Liver (tissue), 3 donors: ENCODE data around the gene UBE3D.

Experiments
- JUND ChIP-seq, 2 donors: IDR thresholded peaks; 2 replicates each; pipeline ENCODE4 v1.6.1; 2016; ENCODE audit warnings: antibody characterized with exemption in 2 of 2
- REST ChIP-seq: IDR thresholded peaks from 2 replicates; pipeline ENCODE4 v1.6.1; 2016; ENCODE audit warnings: antibody characterized with exemption, mild to moderate bottlenecking
- SP1 ChIP-seq: IDR thresholded peaks from 2 replicates; pipeline ENCODE4 v1.6.1; 2018; ENCODE audit warnings: antibody characterized with exemption, mild to moderate bottlenecking
- TAF1 ChIP-seq: conservative IDR thresholded peaks from 2 replicates; pipeline ENCODE4 v1.6.1; 2016; ENCODE audit warnings: antibody characterized with exemption, mild to moderate bottlenecking
- YY1 ChIP-seq: IDR thresholded peaks from 2 replicates; pipeline ENCODE4 v1.6.1; 2016; ENCODE audit warnings: antibody characterized with exemption, mild to moderate bottlenecking
- TF ChIP-seq, protein P1 (sequence below): fragments of 150-350 bp; IDR thresholded peaks from 2 replicates; pipeline ENCODE4 v1.5.1; 2017; ENCODE audit warnings: improper control_type of control experiment, low read depth, low read length; ENCODE audit not compliant: missing input control
- donor health status: healthy.
- donor health status: healthy.

DNA sequence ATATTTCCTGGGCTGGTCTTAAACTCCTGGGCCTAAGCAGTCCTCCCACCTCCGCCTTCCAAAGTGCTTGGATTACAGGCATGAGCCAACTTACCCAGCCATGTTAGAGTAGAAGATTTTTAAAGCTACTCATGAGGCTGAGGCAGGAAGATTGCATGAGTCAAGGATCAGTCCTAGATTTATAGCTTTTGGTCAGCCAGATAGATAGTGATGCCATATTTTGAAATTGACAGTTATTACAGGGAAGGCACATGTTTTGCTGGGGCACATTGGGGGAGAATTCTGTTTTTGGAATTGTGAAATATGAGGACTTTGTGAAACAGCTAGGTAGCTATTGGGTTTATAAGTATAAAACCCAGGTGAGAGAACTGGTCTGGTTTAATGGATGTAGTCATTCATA, 42.7 kb upstream of the UBE3D start:
- TF ChIP-seq, protein P1, sequence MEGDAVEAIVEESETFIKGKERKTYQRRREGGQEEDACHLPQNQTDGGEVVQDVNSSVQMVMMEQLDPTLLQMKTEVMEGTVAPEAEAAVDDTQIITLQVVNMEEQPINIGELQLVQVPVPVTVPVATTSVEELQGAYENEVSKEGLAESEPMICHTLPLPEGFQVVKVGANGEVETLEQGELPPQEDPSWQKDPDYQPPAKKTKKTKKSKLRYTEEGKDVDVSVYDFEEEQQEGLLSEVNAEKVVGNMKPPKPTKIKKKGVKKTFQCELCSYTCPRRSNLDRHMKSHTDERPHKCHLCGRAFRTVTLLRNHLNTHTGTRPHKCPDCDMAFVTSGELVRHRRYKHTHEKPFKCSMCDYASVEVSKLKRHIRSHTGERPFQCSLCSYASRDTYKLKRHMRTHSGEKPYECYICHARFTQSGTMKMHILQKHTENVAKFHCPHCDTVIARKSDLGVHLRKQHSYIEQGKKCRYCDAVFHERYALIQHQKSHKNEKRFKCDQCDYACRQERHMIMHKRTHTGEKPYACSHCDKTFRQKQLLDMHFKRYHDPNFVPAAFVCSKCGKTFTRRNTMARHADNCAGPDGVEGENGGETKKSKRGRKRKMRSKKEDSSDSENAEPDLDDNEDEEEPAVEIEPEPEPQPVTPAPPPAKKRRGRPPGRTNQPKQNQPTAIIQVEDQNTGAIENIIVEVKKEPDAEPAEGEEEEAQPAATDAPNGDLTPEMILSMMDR = no peak
- no peak for TF ChIP-seq JUND (IDR thresholded peaks at IDR 0.05)
- no peak for TF ChIP-seq REST
- no peak for TF ChIP-seq TAF1
- TF ChIP-seq YY1 = no peak
- no peak for TF ChIP-seq SP1
